A549 (cell line): ENCODE measurements around the gene RHEBL1.

ENCODE experiments used
- BHLHE40 ChIP-seq: IDR thresholded peaks from 2 replicates; pipeline ENCODE4 v1.6.1; 2012; ENCODE audit warnings: low read depth, low read length, inconsistent platforms
- CEBPB ChIP-seq, 2 experiments: fragments of >200 bp in 1 of 2; sonication (Bioruptor Twin) in 1 of 2; formaldehyde crosslinking in 1 of 2; IDR thresholded peaks; 2 replicates each; pipeline ENCODE4 v1.6.1; 2012 to 2016
- CHD4 ChIP-seq: fragments of 200-600 bp; sonication (generic); IDR thresholded peaks from 2 replicates; pipeline ENCODE4 v1.6.1; 2016; ENCODE audit warnings: antibody characterized with exemption, mild to moderate bottlenecking, borderline replicate concordance
- CTCF ChIP-seq: fragments of >200 bp; sonication (Bioruptor Twin); formaldehyde crosslinking; IDR thresholded peaks from 3 replicates; pipeline ENCODE4 v1.5.1; 2016
- POLR2A ChIP-seq: IDR thresholded peaks from 2 replicates; pipeline ENCODE4 v1.6.1; 2012; ENCODE audit warnings: mild to moderate bottlenecking, low read length

DNA sequence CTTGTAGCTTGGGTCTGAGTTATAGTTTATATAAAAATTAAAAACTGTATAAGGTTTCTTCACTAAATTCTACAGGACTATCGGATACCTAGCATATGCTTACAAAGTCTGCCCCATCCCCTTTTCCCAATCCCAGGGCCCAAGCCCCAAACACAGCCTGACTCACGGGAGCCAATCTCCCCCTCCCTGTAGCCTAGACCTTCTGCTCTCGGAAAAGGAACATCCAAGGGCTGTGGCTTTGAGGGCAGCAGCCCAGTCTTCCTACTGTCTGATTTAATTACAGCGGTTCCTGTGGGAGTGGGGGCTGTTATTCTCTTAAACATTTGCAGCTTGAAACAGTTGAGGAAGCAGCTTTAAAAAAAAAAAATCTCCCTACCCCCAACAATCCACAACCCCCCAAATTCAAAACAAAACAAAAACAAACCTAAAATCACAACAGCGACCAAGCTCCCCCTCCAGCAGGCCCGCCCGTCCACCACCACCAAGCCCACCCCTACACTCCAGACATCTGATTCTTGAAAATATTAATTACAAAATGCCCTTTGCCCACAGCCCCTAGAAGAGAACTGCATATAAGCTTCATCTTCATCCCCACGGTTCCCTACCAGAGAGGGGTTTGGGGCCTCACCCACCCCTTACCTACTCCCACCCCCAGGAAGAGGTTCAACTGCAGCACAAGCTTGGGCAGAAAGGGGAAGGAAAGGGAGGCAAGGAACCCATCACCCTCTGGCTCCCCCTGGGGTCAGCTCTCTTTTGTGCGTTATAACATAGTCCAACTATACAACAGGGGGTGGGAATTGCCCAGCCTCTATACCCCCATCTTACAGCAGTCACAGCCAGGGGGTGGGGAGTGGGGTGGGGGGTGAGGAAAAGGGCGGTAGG, 50.1 kb downstream of the RHEBL1 start:
- TF ChIP-seq CEBPB (IDR thresholded peaks at IDR 0.05) (no peak), CTCF (peak; percentile 36), POLR2A (no peak), BHLHE40 (no peak), CHD4 (no peak)
